H9 (cell line): ENCODE results near the gene ZNF329. TPM values are rescaled to one million over a fixed set of nuclear protein-coding genes. Genes with fewer than 3 reads are reported as not detected.

Experiments
- DNase-seq: peaks from one replicate; pipeline ENCODE4 v3.0.0-alpha.2; 2017
- H2AFZ ChIP-seq: one replicate; pipeline ENCODE4 v1.6.1; 2013; ENCODE audit warnings: mild to moderate bottlenecking, low read length, control low read depth, moderate library complexity
- H2AK5ac ChIP-seq: 2 replicates; pipeline ENCODE4 v1.6.1; 2013; ENCODE audit warnings: low read length, control low read depth, mixed read lengths; ENCODE audit not compliant: insufficient read length
- H2BK120ac ChIP-seq: one replicate; pipeline ENCODE4 v1.6.1; 2013; ENCODE audit warnings: low read depth, mild to moderate bottlenecking, low read length, control low read depth, inconsistent platforms; ENCODE audit not compliant: poor library complexity, severe bottlenecking
- H2BK12ac ChIP-seq: 2 replicates; pipeline ENCODE4 v1.6.1; 2013; ENCODE audit warnings: low read length, control low read depth, mixed read lengths, low read depth; ENCODE audit not compliant: insufficient read length
- H2BK15ac ChIP-seq: 2 replicates; pipeline ENCODE4 v1.6.1; 2013; ENCODE audit warnings: low read depth, low read length, control low read depth
- H2BK20ac ChIP-seq: one replicate; pipeline ENCODE4 v1.6.1; 2013; ENCODE audit warnings: low read depth, mild to moderate bottlenecking, low read length, control low read depth, inconsistent platforms; ENCODE audit not compliant: poor library complexity, severe bottlenecking
- H2BK5ac ChIP-seq: 2 replicates; pipeline ENCODE4 v1.6.1; 2013; ENCODE audit warnings: low read length, control low read depth, mixed read lengths; ENCODE audit not compliant: insufficient read length
- H3K14ac ChIP-seq: 2 replicates; pipeline ENCODE4 v1.6.1; 2013; ENCODE audit warnings: low read length, control low read depth; ENCODE audit not compliant: insufficient read depth
- H3K18ac ChIP-seq: 2 replicates; pipeline ENCODE4 v1.6.1; 2013; ENCODE audit warnings: low read depth, mild to moderate bottlenecking, mixed read lengths, low read length, control low read depth; ENCODE audit not compliant: insufficient read length
- H3K23ac ChIP-seq: 2 replicates; pipeline ENCODE4 v1.6.1; 2013; ENCODE audit warnings: low read length, control low read depth, mixed read lengths, low read depth; ENCODE audit not compliant: insufficient read length
- H3K23me2 ChIP-seq: 2 replicates; pipeline ENCODE4 v1.6.1; 2013; ENCODE audit warnings: low read depth, mild to moderate bottlenecking, mixed read lengths, low read length, control low read depth; ENCODE audit not compliant: insufficient read length, poor library complexity, severe bottlenecking
- H3K27ac ChIP-seq: 2 replicates; pipeline ENCODE4 v1.5.1; 2013; ENCODE audit warnings: low read length, control low read depth, mixed read lengths, low read depth; ENCODE audit not compliant: insufficient read length
- H3K27me3 ChIP-seq: 2 replicates; pipeline ENCODE4 v1.6.1; 2013; ENCODE audit warnings: low read length, control low read depth, inconsistent platforms; ENCODE audit not compliant: insufficient read depth
- H3K4ac ChIP-seq: 2 replicates; pipeline ENCODE4 v1.6.1; 2013; ENCODE audit warnings: low read depth, mild to moderate bottlenecking, control low read depth, inconsistent platforms, low read length, moderate library complexity
- H3K4me1 ChIP-seq: 2 replicates; pipeline ENCODE4 v1.6.1; 2013; ENCODE audit warnings: low read length, control low read depth, inconsistent platforms; ENCODE audit not compliant: insufficient read depth
- H3K4me2 ChIP-seq: 2 replicates; pipeline ENCODE4 v1.6.1; 2013; ENCODE audit warnings: low read length, control low read depth, mixed read lengths; ENCODE audit not compliant: insufficient read length, insufficient read depth
- H3K56ac ChIP-seq: 2 replicates; pipeline ENCODE4 v1.6.1; 2013; ENCODE audit warnings: low read depth, mild to moderate bottlenecking, mixed read lengths, low read length, control low read depth; ENCODE audit not compliant: insufficient read length
- H3K79me1 ChIP-seq: 2 replicates; pipeline ENCODE4 v1.6.1; 2013; ENCODE audit warnings: low read depth, mild to moderate bottlenecking, moderate library complexity, low read length, control low read depth, inconsistent platforms; ENCODE audit not compliant: insufficient read depth, poor library complexity, severe bottlenecking
- H3K79me2 ChIP-seq: 2 replicates; pipeline ENCODE4 v1.6.1; 2013; ENCODE audit warnings: low read length, control low read depth, inconsistent platforms; ENCODE audit not compliant: insufficient read depth
- H3K9ac ChIP-seq: 2 replicates; pipeline ENCODE4 v1.6.1; 2013; ENCODE audit warnings: low read length, control low read depth, mixed read lengths; ENCODE audit not compliant: insufficient read length; ENCODE audit errors: extremely low read depth
- H3K9me3 ChIP-seq: one replicate; pipeline ENCODE4 v1.6.1; 2013; ENCODE audit warnings: low read depth, low read length, inconsistent platforms; ENCODE audit not compliant: control insufficient read depth
- H3T11ph ChIP-seq: one replicate; pipeline ENCODE4 v1.6.1; 2013; ENCODE audit warnings: mild to moderate bottlenecking, low read length, control low read depth, inconsistent platforms
- H4K20me1 ChIP-seq: one replicate; pipeline ENCODE4 v1.6.1; 2013; ENCODE audit not compliant: control insufficient read depth, insufficient read length, insufficient read depth
- H4K5ac ChIP-seq: 2 replicates; pipeline ENCODE4 v1.6.1; 2013; ENCODE audit warnings: low read depth, mild to moderate bottlenecking, mixed read lengths, low read length, control low read depth; ENCODE audit not compliant: insufficient read length
- H4K8ac ChIP-seq: replicated peaks from 2 replicates; pipeline ENCODE4 v1.6.1; 2013; ENCODE audit warnings: low read length, control low read depth, mixed read lengths, low read depth; ENCODE audit not compliant: insufficient read length
- H4K91ac ChIP-seq: 2 replicates; pipeline ENCODE4 v1.6.1; 2013; ENCODE audit warnings: low read depth, mild to moderate bottlenecking, moderate library complexity, mixed read lengths, low read length, control low read depth; ENCODE audit not compliant: insufficient read length
- H3K27ac Mint-ChIP-seq, 3 experiments: 2 replicates in 2 of 3; 3 replicates in 1 of 3; pipeline ENCODE4 v1.8.0; 2020 to 2021; ENCODE audit warnings: mixed read lengths in 3 of 3, mild to moderate bottlenecking in 1 of 3, moderate library complexity in 1 of 3
- H3K27me3 Mint-ChIP-seq: 2 replicates; pipeline ENCODE4 v1.8.0; 2021; ENCODE audit warnings: low read depth, mild to moderate bottlenecking, moderate library complexity, mixed read lengths
- H3K36me3 Mint-ChIP-seq, 3 experiments: 2 replicates in 2 of 3; 3 replicates in 1 of 3; pipeline ENCODE4 v1.8.0; 2020 to 2021; ENCODE audit warnings: low read depth in 3 of 3, mixed read lengths in 3 of 3; ENCODE audit not compliant: insufficient read depth in 1 of 3
- H3K4me1 Mint-ChIP-seq, 2 experiments: 2 replicates each; pipeline ENCODE4 v1.8.0; 2020; ENCODE audit warnings: mixed read lengths in 2 of 2
- H3K4me3 Mint-ChIP-seq, 2 experiments: 2 replicates in 1 of 2; 3 replicates in 1 of 2; pipeline ENCODE4 v1.8.0; 2020 to 2021; ENCODE audit warnings: mild to moderate bottlenecking in 2 of 2, mixed read lengths in 2 of 2, moderate library complexity in 1 of 2
- H3K9me3 Mint-ChIP-seq, 2 experiments: 2 replicates in 1 of 2; 3 replicates in 1 of 2; pipeline ENCODE4 v1.8.0; 2020; ENCODE audit warnings: mild to moderate bottlenecking in 2 of 2, mixed read lengths in 2 of 2, moderate library complexity in 1 of 2
- CTCF ChIP-seq: fragments of 200-600 bp; sonication (generic); conservative IDR thresholded peaks from 3 replicates; pipeline ENCODE4 v1.8.0; 2021; ENCODE audit warnings: antibody characterized with exemption, mild to moderate bottlenecking
- WGBS: extraction: QIAGEN DNeasy Blood & Tissue Kit; methylation state at CpG from one replicate; pipeline ENCODE4 v1.1.7; 2013; ENCODE audit warnings: missing lambda C conversion rate, low lambda C conversion rate, mixed read lengths; ENCODE audit not compliant: insufficient read length; ENCODE audit errors: extremely low coverage; 5-methylcytosine and 5-hydroxymethylcytosine counted together
- total RNA-seq: library from RNA; stranded (reverse); gene quantifications from 2 replicates; pipeline ENCODE4 v1.2.1, GENCODE V29; 2021

Gene ZNF329
- total RNA-seq, 1 experiment from 2014 or later = 12.1 TPM

- Histone ChIP-seq H2BK12ac (peak within 1 kb of the TSS; percentile 100), H3K9me3 (peaks cover 8% of the 10 kb centered on the region), H3K9ac (peak within 1 kb of the TSS; percentile 91), H3K18ac (peak within 1 kb of the TSS; percentile 100), H3K4ac (peak within 1 kb of the TSS; percentile 100), H2BK15ac (0 out of 2 replicates have a peak within 1 kb of the TSS, but pooled peaks have one; percentile 49), H4K20me1 (no peaks in the 10 kb centered on the region), H3K27ac (peak within 1 kb of the TSS; percentile 55), H3K23me2 (peaks cover 10% of the 10 kb centered on the region), H2AFZ (no peak within 1 kb of the TSS), H2AK5ac (peak within 1 kb of the TSS; percentile 76), H3K23ac (no peak within 1 kb of the TSS), H4K5ac (peak within 1 kb of the TSS; percentile 99), H4K8ac (peak within 1 kb of the TSS; percentile 41), H3K79me2 (no peaks in the 10 kb centered on the region), H3K14ac (peak within 1 kb of the TSS; percentile 100), H3K56ac (peak within 1 kb of the TSS; percentile 63), H3T11ph (peak within 1 kb of the TSS; percentile 100), H3K4me2 (peak within 1 kb of the TSS; percentile 53), H3K27me3 (no peaks in the 10 kb centered on the region), H3K4me1 (peaks cover 6% of the 10 kb centered on the region; the same call in 1 of the 2 replicates), H2BK20ac (peak within 1 kb of the TSS; percentile 100), H2BK120ac (peak within 1 kb of the TSS; percentile 100), H2BK5ac (peak within 1 kb of the TSS; percentile 92), H3K79me1 (peaks cover 9% of the 10 kb centered on the region), H4K91ac (peak within 1 kb of the TSS; percentile 100)
- TF ChIP-seq CTCF = no peak
- Mint-ChIP-seq H3K27ac (peak within 1 kb of the TSS; percentile 99 to 100 (median 99)), H3K4me3 (peak within 1 kb of the TSS; percentile 78 to 87), H3K36me3 (peaks cover 9 to 27% (median 26%) of the 10 kb centered on the region in 3 experiments; a peak in 6 of 7 replicates), H3K9me3 (peaks cover 30 to 45% of the 10 kb centered on the region in 2 experiments), H3K4me1 (peaks cover 10 to 14% of the 10 kb centered on the region in 2 experiments), H3K27me3 (no peaks in the 10 kb centered on the region; the same call in 1 of the 2 replicates)
- peak; percentile 99 for DNase-seq
- WGBS = no CpG with 5 or more reads among the region's 67 CpGs
These were observed 52.6 kb downstream of the ZNF329 start, which contains the start of gene ZSCAN18 for GRCh38 chr19:58097781-58098681. Gene ZSCAN18, minus strand, starts transcription at chr19:58098231. Its CDS starts 7,964 bp downstream, at chr19:58090267.
